K562 (cell line): ENCODE measurements around the gene FCHSD1. TPM values are rescaled to one million over a fixed set of nuclear protein-coding genes. Genes with fewer than 3 reads are reported as not detected.

Source experiments
- ATAC-seq: fragments of 200-7000 bp; cut with Tn5 transposase; 3 replicates; pipeline ENCODE4 v1.9.1; 2020; ENCODE audit warnings: moderate library complexity
- BruUV-seq: library from RNA; stranded (reverse); fragments of 400-500 nt; replicated peaks from 2 replicates; lab custom pipeline; 2021; lab: Mats Ljungman, UMichigan
- CTCF ChIA-PET: fragments of 300-600 bp; formaldehyde crosslinking; extraction: SDS; loops from one replicate; lab custom pipeline; 2021; ENCODE audit warnings: low intra/inter-chr PET ratio; lab: Yijun Ruan, JAX
- POLR2A ChIA-PET: fragments of 300-600, 350-650 bp; sonication (Branson Sonifier 250); formaldehyde crosslinking; extraction: SDS; loops from one replicate; lab custom pipeline; 2021; ENCODE audit warnings: antibody characterized with exemption, inconsistent platforms; lab: Yijun Ruan, JAX
- DNase-seq, 4 experiments: peaks; one replicate each; pipeline versions ENCODE4 v3.0.0 to v3.0.0-alpha.2; 2011 to 2018; ENCODE audit warnings: low spot score in 3 of 4, mixed read lengths in 3 of 4; ENCODE audit errors: extremely low read depth in 1 of 4
- FAIRE-seq: peaks from 2 replicates; lab custom pipeline; 2011; peaks lifted over from hg19 to GRCh38; lab: Jason Lieb, UNC
- H2AFZ ChIP-seq: 2 replicates; pipeline ENCODE4 v1.6.0; 2011; ENCODE audit warnings: low read depth, low read length, control low read depth, inconsistent platforms
- H3K27ac ChIP-seq: fragments of 200-600 bp; 3 replicates; pipeline ENCODE4 v1.8.0; 2011; ENCODE audit warnings: low read depth, mild to moderate bottlenecking, control low read depth, inconsistent platforms, low read length, moderate library complexity, mixed read lengths; ENCODE audit errors: extremely low read depth
- H3K27me3 ChIP-seq, 2 experiments: fragments of 300-600 bp in 1 of 2; 2 replicates in 1 of 2; 3 replicates in 1 of 2; pipeline versions ENCODE4 v1.6.0 to v1.8.0; 2011; ENCODE audit warnings: inconsistent platforms in 2 of 2, low read length in 2 of 2, mild to moderate bottlenecking in 1 of 2, mixed read lengths in 1 of 2, moderate library complexity in 1 of 2; ENCODE audit not compliant: control insufficient read depth in 2 of 2, insufficient read depth in 2 of 2
- H3K36me3 ChIP-seq: fragments of 300-600 bp; 3 replicates; pipeline ENCODE4 v1.8.0; 2011; ENCODE audit warnings: mild to moderate bottlenecking, low read length, inconsistent platforms; ENCODE audit not compliant: control insufficient read depth, insufficient read depth
- H3K4me1 ChIP-seq, 2 experiments: fragments of 200-600 bp in 1 of 2; replicated peaks in 1 of 2; 2 replicates in 1 of 2; 3 replicates in 1 of 2; pipeline versions ENCODE4 v1.5.1 to v1.8.0; 2011; ENCODE audit warnings: inconsistent platforms in 2 of 2, low read length in 2 of 2, mild to moderate bottlenecking in 1 of 2, mixed read lengths in 1 of 2, moderate library complexity in 1 of 2; ENCODE audit not compliant: control insufficient read depth in 2 of 2, insufficient read depth in 2 of 2
- H3K4me2 ChIP-seq: 2 replicates; pipeline ENCODE4 v1.6.1; 2011; ENCODE audit warnings: low read length, control low read depth, inconsistent platforms, mixed read lengths; ENCODE audit not compliant: insufficient read depth
- H3K4me3 ChIP-seq: fragments of 200-600 bp; sonication (generic), shearing (Covaris generic); 2 replicates; pipeline ENCODE4 v1.5.1; 2016; ENCODE audit warnings: control low read depth, inconsistent platforms
- H3K79me2 ChIP-seq: fragments of 200-600 bp; 3 replicates; pipeline ENCODE4 v1.8.0; 2011; ENCODE audit warnings: low read length, inconsistent platforms; ENCODE audit not compliant: control insufficient read depth, insufficient read depth
- H3K9ac ChIP-seq, 2 experiments: 2 replicates each; pipeline versions ENCODE4 v1.6.0 to v1.6.1; 2011; ENCODE audit warnings: low read depth in 2 of 2, low read length in 2 of 2, control low read depth in 1 of 2, inconsistent platforms in 1 of 2, mild to moderate bottlenecking in 1 of 2, mixed read lengths in 1 of 2; ENCODE audit not compliant: insufficient read depth in 1 of 2
- H3K9me1 ChIP-seq: one replicate; pipeline ENCODE4 v1.6.0; 2011; ENCODE audit warnings: inconsistent platforms, mild to moderate bottlenecking, low read length, moderate library complexity; ENCODE audit not compliant: control insufficient read depth, insufficient read depth
- H3K9me3 ChIP-seq: replicated peaks from 2 replicates; pipeline ENCODE4 v1.5.1; 2011; ENCODE audit warnings: low read depth, low read length, inconsistent platforms; ENCODE audit not compliant: control insufficient read depth, insufficient read depth
- H4K20me1 ChIP-seq: replicated peaks from 2 replicates; pipeline ENCODE4 v1.6.1; 2011; ENCODE audit warnings: low read length, inconsistent platforms, mixed read lengths; ENCODE audit not compliant: control insufficient read depth, insufficient read depth
- ERF ChIP-seq: fragments of 450-650 bp; formaldehyde crosslinking; IDR thresholded peaks from 2 replicates; pipeline ENCODE4 v1.4.0; 2020; ENCODE audit warnings: mild to moderate bottlenecking, mixed read lengths
- ETV5 ChIP-seq: sonication (generic); formaldehyde crosslinking; IDR thresholded peaks from 2 replicates; pipeline ENCODE4 v1.4.0; 2020; ENCODE audit warnings: low read depth, mild to moderate bottlenecking, missing genetic modification reagents
- FUS ChIP-seq: fragments of 200-400 bp; formaldehyde crosslinking; optimal IDR thresholded peaks from 2 replicates; pipeline ENCODE3; 2017; ENCODE audit warnings: low read depth, low read length
- GATAD2A ChIP-seq: fragments of 450-650 bp; IDR thresholded peaks from 2 replicates; pipeline ENCODE4 v1.6.1; 2017
- JUND ChIP-seq, 2 experiments: IDR thresholded peaks; 2 replicates in 1 of 2; 3 replicates in 1 of 2; pipeline ENCODE4 v1.6.1; 2011; ENCODE audit warnings: borderline replicate concordance in 2 of 2, low read depth in 2 of 2, low read length in 2 of 2, improper control_type of control experiment in 1 of 2, missing biosample characterization in 1 of 2, missing genetic modification characterization in 1 of 2, missing genetic modification reagents in 1 of 2
- KDM4B ChIP-seq, 2 experiments: fragments of 450-650 bp in 1 of 2; sonication (generic) in 1 of 2; IDR thresholded peaks; 2 replicates each; pipeline ENCODE4 v1.6.1; 2016 to 2017; ENCODE audit warnings: borderline replicate concordance in 2 of 2, antibody characterized with exemption in 1 of 2, low read depth in 1 of 2, mild to moderate bottlenecking in 1 of 2
- MEF2D ChIP-seq: conservative IDR thresholded peaks from 2 replicates; pipeline ENCODE4 v1.6.1; 2016; ENCODE audit warnings: low read depth, missing genetic modification characterization, missing compliant biosample characterization
- NFXL1 ChIP-seq: fragments of 450-650 bp; formaldehyde crosslinking; IDR thresholded peaks from 2 replicates; pipeline ENCODE4 v1.4.0; 2021; ENCODE audit warnings: mild to moderate bottlenecking
- RFX5 ChIP-seq: IDR thresholded peaks from 2 replicates; pipeline ENCODE4 v1.6.1; 2011; ENCODE audit warnings: low read depth, mild to moderate bottlenecking, improper control_type of control experiment, low read length
- SIN3A ChIP-seq, 2 experiments: fragments of 150-350 bp in 1 of 2; IDR thresholded peaks; 2 replicates each; pipeline ENCODE4 v1.6.1; 2011 to 2016; ENCODE audit warnings: borderline replicate concordance in 2 of 2, low read depth in 2 of 2, low read length in 2 of 2, mild to moderate bottlenecking in 2 of 2, moderate library complexity in 2 of 2; ENCODE audit not compliant: control insufficient read depth in 1 of 2
- SIN3B ChIP-seq: fragments of 450-650 bp; IDR thresholded peaks from 2 replicates; pipeline ENCODE4 v1.6.1; 2017; ENCODE audit warnings: low read depth, mild to moderate bottlenecking, moderate library complexity
- SRSF7 ChIP-seq: fragments of 200-400 bp; formaldehyde crosslinking; optimal IDR thresholded peaks from 2 replicates; pipeline ENCODE3; 2017; ENCODE audit warnings: mild to moderate bottlenecking, low read depth, low read length
- ZKSCAN1 ChIP-seq: fragments of 150-350 bp; IDR thresholded peaks from 2 replicates; pipeline ENCODE4 v1.6.1; 2016; ENCODE audit warnings: low read depth, low read length
- ZNF146 ChIP-seq: IDR thresholded peaks from one replicate; pipeline ENCODE4 v1.6.1; 2018; ENCODE audit warnings: missing compliant biosample characterization; ENCODE audit not compliant: unreplicated experiment
- ZNF431 ChIP-seq: sonication (generic); formaldehyde crosslinking; IDR thresholded peaks from 2 replicates; pipeline ENCODE4 v1.8.0; 2022; ENCODE audit warnings: mild to moderate bottlenecking, missing genetic modification reagents
- ZNF551 ChIP-seq: fragments of 250-450 bp; sonication (Bioruptor Pico); IDR thresholded peaks from 2 replicates; pipeline ENCODE4 v1.5.0; 2021; ENCODE audit warnings: mild to moderate bottlenecking, moderate library complexity
- WGBS: fragments of 100-300 bp; shearing (Covaris generic); methylation state at CpG from one replicate; pipeline ENCODE4 v1.1.6; 2016; ENCODE audit warnings: low coverage, mixed read lengths; ENCODE audit not compliant: insufficient coverage; ENCODE audit errors: missing lambda C conversion rate; 5-methylcytosine and 5-hydroxymethylcytosine counted together
- in situ Hi-C: fragments of 300-500 bp; cut with MboI; formaldehyde crosslinking; loops from 4 replicates; pipeline ENCODE4 v1.15.0; 2018; ENCODE audit warnings: inconsistent platforms, mixed read lengths
- intact Hi-C: fragments of 100-400 bp; cut with micrococcal nuclease; formaldehyde crosslinking; loops from 2 replicates; pipeline ENCODE4 v1.14.2; 2022
- polyA plus RNA-seq, 8 experiments: library from polyadenylated mRNA; depleted of rRNA in 4 of 8; stranded (reverse) in 5 of 8; unstranded in 3 of 8; fragments of >200 nt; fragmentation: Nextera tagmentation in 2 of 8; fragmentation: Illumina TruSeq in 1 of 8; extraction: Ambion mirVana in 2 of 8; extraction: Trizol in 1 of 8; gene quantifications; 2 replicates each; pipeline versions ENCODE4 v1.2.1 to v1.2.3, GENCODE V29; 2011 to 2014; ENCODE audit warnings: inconsistent platforms in 1 of 8, missing spikeins in 1 of 8
- total RNA-seq, 7 experiments: library from RNA; depleted of rRNA in 6 of 7; stranded (reverse); fragments of >200 nt in 6 of 7; fragmentation: Illumina TruSeq in 2 of 7; extraction: Trizol in 2 of 7; gene quantifications; 2 replicates each; pipeline versions ENCODE4 v1.2.1 to v1.2.3, GENCODE V29; 2011 to 2021; ENCODE audit warnings: low replicate concordance in 1 of 7
- TF ChIP-seq, protein P1 (sequence below): fragments of 250-450 bp; sonication (Bioruptor Pico); IDR thresholded peaks from 2 replicates; pipeline ENCODE4 v1.8.0; 2022; ENCODE audit warnings: moderate library complexity, mild to moderate bottlenecking, inconsistent platforms
- TF ChIP-seq, protein P2 (sequence below): sonication (generic); IDR thresholded peaks from 2 replicates; pipeline ENCODE4 v1.6.1; 2016

The FCHSD1 gene
- total and polyA plus RNA-seq, 9 of the 15 experiments (the other 6 are each of a cell fraction or from before 2014, with no cell fraction given) = 0.35 to 37.5 (median 13.6) TPM

DNA sequence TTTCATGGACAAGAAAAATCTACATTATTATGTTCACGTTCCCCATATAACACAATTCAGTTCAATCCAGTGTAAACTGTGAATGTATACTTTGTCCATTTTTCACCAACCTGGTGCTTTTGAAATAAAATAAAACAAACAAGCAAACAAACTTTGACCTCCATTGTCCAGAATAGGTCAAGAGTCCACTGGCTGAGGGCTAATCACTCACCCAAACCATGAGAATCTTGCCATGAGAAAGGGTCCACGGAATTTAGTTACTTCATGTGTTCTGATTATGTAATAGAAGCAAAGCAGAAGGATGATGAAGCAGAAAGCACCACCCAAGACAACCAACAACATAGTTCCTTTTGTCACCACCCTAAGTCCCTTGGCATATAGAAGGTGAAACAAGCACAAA lies 61.1 kb downstream of the FCHSD1 start:
- H4K20me1 ChIP-seq = no peaks in the 10 kb centered on the region; the same call in 1 of the 2 replicates
- 78% methylated on average over 2 of the region's 2 CpGs for WGBS
- H3K4me1 ChIP-seq = peaks cover 0 to 2% of the 10 kb centered on the region in 2 experiments; a peak in 2 of 5 replicates

More for the DNA sequence above, 61.1 kb downstream of the FCHSD1 start:
- no peak for DNase-seq
- in situ Hi-C loops = loop anchor here (5.0 kb wide), 1 partner anchor 47 kb away; the partner anchor contains the start of genes HDAC3 and RELL2
- POLR2A ChIA-PET = no interaction called here
- Histone ChIP-seq H2AFZ (no peak overlapping the region), H3K9ac (no peak overlapping the region)
- no peak for FAIRE-seq
- TF ChIP-seq ZNF146 (CRISPR knock-in tag) = no peak
- TF ChIP-seq KDM4B (IDR thresholded peaks at IDR 0.05; ENCODE audit: borderline replicate concordance in 2 of 2, low read depth in 1 of 2) = no peak
- TF ChIP-seq ZKSCAN1 = no peak
- no peak for TF ChIP-seq SRSF7
- TF ChIP-seq NFXL1 (CRISPR knock-in tag) = no peak
- TF ChIP-seq RFX5 = no peak
- TF ChIP-seq, protein P1, sequence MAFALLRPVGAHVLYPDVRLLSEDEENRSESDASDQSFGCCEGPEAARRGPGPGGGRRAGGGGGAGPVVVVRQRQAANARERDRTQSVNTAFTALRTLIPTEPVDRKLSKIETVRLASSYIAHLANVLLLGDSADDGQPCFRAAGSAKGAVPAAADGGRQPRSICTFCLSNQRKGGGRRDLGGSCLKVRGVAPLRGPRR (CRISPR knock-in tag) = no peak
- TF ChIP-seq ZNF431 (CRISPR knock-in tag) = no peak
- TF ChIP-seq ERF (CRISPR knock-in tag) = no peak
- no peak for TF ChIP-seq SIN3B
- TF ChIP-seq, protein P2, sequence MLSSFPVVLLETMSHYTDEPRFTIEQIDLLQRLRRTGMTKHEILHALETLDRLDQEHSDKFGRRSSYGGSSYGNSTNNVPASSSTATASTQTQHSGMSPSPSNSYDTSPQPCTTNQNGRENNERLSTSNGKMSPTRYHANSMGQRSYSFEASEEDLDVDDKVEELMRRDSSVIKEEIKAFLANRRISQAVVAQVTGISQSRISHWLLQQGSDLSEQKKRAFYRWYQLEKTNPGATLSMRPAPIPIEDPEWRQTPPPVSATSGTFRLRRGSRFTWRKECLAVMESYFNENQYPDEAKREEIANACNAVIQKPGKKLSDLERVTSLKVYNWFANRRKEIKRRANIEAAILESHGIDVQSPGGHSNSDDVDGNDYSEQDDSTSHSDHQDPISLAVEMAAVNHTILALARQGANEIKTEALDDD = no peak
- no peak for TF ChIP-seq GATAD2A
- no peak for TF ChIP-seq ETV5 (CRISPR knock-in tag)
- no peak for TF ChIP-seq JUND (IDR thresholded peaks at IDR 0.05; ENCODE audit: borderline replicate concordance, low read depth, low read length)
- TF ChIP-seq JUND (tag; IDR thresholded peaks at IDR 0.05; ENCODE audit: borderline replicate concordance, low read depth, low read length) = no peak
- no peak for TF ChIP-seq SIN3A (IDR thresholded peaks at IDR 0.05; ENCODE audit: borderline replicate concordance in 2 of 2, control insufficient read depth in 1 of 2, low read depth in 2 of 2, low read length in 2 of 2)
- TF ChIP-seq MEF2D (tag) = no peak
- no peak for TF ChIP-seq ZNF551 (CRISPR knock-in tag)
- TF ChIP-seq FUS = no peak
- TF ChIP-seq, all 486 proteins: peak for 0
- H3K9me1 ChIP-seq = no peaks in the 10 kb centered on the region
- no peak for ATAC-seq
- intact Hi-C loops = loop anchor here (5.0 kb wide), 1 partner anchor 47 kb away; the partner anchor contains the start of genes HDAC3 and RELL2
- peaks cover 85% of the 10 kb centered on the region for H3K79me2 ChIP-seq
- no peak overlapping the region for H3K4me3 ChIP-seq
- no peaks in the 10 kb centered on the region for H3K9me3 ChIP-seq
- H3K4me2 ChIP-seq = no peak overlapping the region
- peaks cover 86% of the 10 kb centered on the region for H3K36me3 ChIP-seq
- no peak overlapping the region for H3K27ac ChIP-seq
- CTCF ChIA-PET = no interaction called here
- no peaks in the 10 kb centered on the region for H3K27me3 ChIP-seq
- no TSS peak for BruUV-seq
